Left ventricle myocardium inferior (tissue), 1 donor: Measurements from ENCODE around the gene CORO6. TPM values are rescaled to one million over a fixed set of nuclear protein-coding genes. Genes with fewer than 3 reads are reported as not detected.

ENCODE experiments used
- DNase-seq: peaks from one replicate; pipeline ENCODE4 v3.0.0-alpha.2; 2020
- H3K27ac ChIP-seq: fragments of 200-600 bp; replicated peaks from 2 replicates; pipeline ENCODE4 v1.8.0; 2021
- H3K27me3 ChIP-seq: fragments of 200-600 bp; 2 replicates; pipeline ENCODE4 v1.8.0; 2021; ENCODE audit warnings: low read depth
- H3K36me3 ChIP-seq: fragments of 200-600 bp; 2 replicates; pipeline ENCODE4 v1.8.0; 2021
- H3K4me1 ChIP-seq: fragments of 200-600 bp; 2 replicates; pipeline ENCODE4 v1.8.0; 2021
- H3K4me3 ChIP-seq: fragments of 200-600 bp; 2 replicates; pipeline ENCODE4 v1.8.0; 2021; ENCODE audit warnings: mild to moderate bottlenecking, moderate library complexity
- H3K9me3 ChIP-seq: fragments of 200-600 bp; replicated peaks from 2 replicates; pipeline ENCODE4 v1.8.0; 2021
- CTCF ChIP-seq: fragments of 200-600 bp; IDR thresholded peaks from 2 replicates; pipeline ENCODE4 v1.8.0; 2021; ENCODE audit warnings: antibody characterized with exemption, mild to moderate bottlenecking, borderline replicate concordance
- intact Hi-C: fragments of 100-400 bp; cut with micrococcal nuclease; formaldehyde crosslinking; loops from one replicate; pipeline ENCODE4 v1.11.0; 2022
- total RNA-seq: library from RNA; stranded (reverse); fragmentation: NEBNext Ultra II Directional; extraction: Animal tissue kit (Norgen Biotek cat#: 25700); gene quantifications from one replicate; pipeline ENCODE4 v1.2.1, GENCODE V29; 2021
- donor health status: DM: no; HTN: yes; CAD: no; lungs with severe emphysema.

Gene CORO6
- total RNA-seq, 1 donor from 2014 or later, result 101 TPM

GRCh38 chr17:29573871-29574731 is 48.6 kb downstream of the CORO6 start:
- intact Hi-C loops, result no loop called here
- H3K4me1 ChIP-seq, result peaks cover 47% of the 10 kb centered on the region
- H3K36me3 ChIP-seq, result peaks cover 58% of the 10 kb centered on the region
- H3K27ac ChIP-seq, result no peak overlapping the region
- no peak overlapping the region for H3K4me3 ChIP-seq
- no peak for TF ChIP-seq CTCF
- H3K9me3 ChIP-seq, result no peaks in the 10 kb centered on the region
- DNase-seq, result peak; percentile 13
- H3K27me3 ChIP-seq, result no peaks in the 10 kb centered on the region

- Histone ChIP-seq H3K4me1 (peaks cover 52% of the 10 kb centered on the region), H3K27ac (peak overlapping the region; percentile 76)
These were observed 49.2 kb downstream of the CORO6 start for GRCh38 chr17:29573558-29573869.

GRCh38 chr17:29572691-29573557 is 49.8 kb downstream of the CORO6 start:
- H3K27ac ChIP-seq, result peak overlapping the region; percentile 76
- TF ChIP-seq CTCF, result peak; percentile 88
- H3K27me3 ChIP-seq, result no peaks in the 10 kb centered on the region
- intact Hi-C loops, result no loop called here
- H3K9me3 ChIP-seq, result no peaks in the 10 kb centered on the region
- H3K4me1 ChIP-seq, result peaks cover 54% of the 10 kb centered on the region
- peak; percentile 73 for DNase-seq
- peak overlapping the region; percentile 63 for H3K4me3 ChIP-seq
- H3K36me3 ChIP-seq, result peaks cover 46% of the 10 kb centered on the region

More at GRCh38 chr17:29573558-29573869, 49.2 kb downstream of the CORO6 start:
- intact Hi-C loops, result no loop called here
- no peak for TF ChIP-seq CTCF
- no peaks in the 10 kb centered on the region for H3K27me3 ChIP-seq
- peaks cover 52% of the 10 kb centered on the region for H3K36me3 ChIP-seq
- no peaks in the 10 kb centered on the region for H3K9me3 ChIP-seq
- no peak overlapping the region for H3K4me3 ChIP-seq
- peak; percentile 9 for DNase-seq

GRCh38 chr17:29571883-29572681 is 50.6 kb downstream of the CORO6 start:
- Histone ChIP-seq H3K4me3 (peak overlapping the region; percentile 63), H3K27me3 (no peaks in the 10 kb centered on the region), H3K9me3 (no peaks in the 10 kb centered on the region), H3K27ac (peak overlapping the region; percentile 76), H3K36me3 (peaks cover 37% of the 10 kb centered on the region), H3K4me1 (peaks cover 59% of the 10 kb centered on the region)
- intact Hi-C loops, result no loop called here
- no peak for TF ChIP-seq CTCF
- DNase-seq, result peak; percentile 35

- Histone ChIP-seq H3K4me1 (peaks cover 63% of the 10 kb centered on the region), H3K27ac (peak overlapping the region; percentile 76), H3K36me3 (peaks cover 31% of the 10 kb centered on the region), H3K4me3 (no peak overlapping the region), H3K27me3 (no peaks in the 10 kb centered on the region), H3K9me3 (no peaks in the 10 kb centered on the region)
- no peak for TF ChIP-seq CTCF
- no peak for DNase-seq
- intact Hi-C loops, result no loop called here
These were observed 51.2 kb downstream of the CORO6 start for GRCh38 chr17:29571486-29571882.
